ENCODE data around the gene AOC2.
A peak's percentile ranks its signal among the peaks of the same experiment; 100 is the strongest.
"Not testable (repeated sequence)": the region's sequence is repeated elsewhere in the genome, so short reads cannot be mapped to it uniquely, and the experiment has no call there.

Gene AOC2

GRCh38 chr17:42832934-42833766 is 11.2 kb upstream of the AOC2 start, which contains the start of gene PSME3:
Gene PSME3, plus strand, starts transcription at chr17:42833397. Its CDS starts 235 bp downstream, at chr17:42833632.
- peak; percentile 89 for DNase-seq

DNA sequence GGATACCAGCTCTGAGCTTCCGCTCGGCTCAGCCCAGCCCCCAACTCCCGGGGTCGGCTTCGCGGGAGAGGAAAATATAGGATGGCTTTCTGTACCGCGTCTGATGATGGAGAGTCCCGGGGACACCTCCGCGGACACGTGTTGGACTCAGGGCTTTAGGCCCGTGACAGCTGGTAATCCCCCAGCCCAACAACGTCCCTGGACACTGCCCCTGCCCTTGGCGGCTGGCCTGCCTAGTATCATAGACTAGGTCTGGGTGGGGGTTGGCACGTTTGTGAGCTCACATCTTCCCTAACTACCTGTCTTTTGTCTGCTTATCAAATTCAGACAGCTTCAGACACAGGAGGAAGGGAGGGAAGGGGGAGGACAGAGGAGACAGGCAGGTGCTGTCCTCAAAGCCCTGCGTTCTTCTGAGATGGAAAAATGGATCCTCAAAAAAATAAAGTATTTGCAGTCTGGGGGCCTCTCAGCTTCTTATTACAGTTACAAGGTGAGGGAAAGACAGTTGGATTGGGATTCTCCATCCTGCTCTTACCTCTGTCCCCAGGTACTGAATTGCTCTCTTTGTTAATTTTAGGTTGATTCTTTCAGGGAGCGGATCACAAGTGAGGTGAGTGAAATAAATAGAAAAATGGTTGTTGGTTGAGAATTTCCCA is 10.5 kb upstream of the AOC2 start:
- DNase-seq = no peak

DNA sequence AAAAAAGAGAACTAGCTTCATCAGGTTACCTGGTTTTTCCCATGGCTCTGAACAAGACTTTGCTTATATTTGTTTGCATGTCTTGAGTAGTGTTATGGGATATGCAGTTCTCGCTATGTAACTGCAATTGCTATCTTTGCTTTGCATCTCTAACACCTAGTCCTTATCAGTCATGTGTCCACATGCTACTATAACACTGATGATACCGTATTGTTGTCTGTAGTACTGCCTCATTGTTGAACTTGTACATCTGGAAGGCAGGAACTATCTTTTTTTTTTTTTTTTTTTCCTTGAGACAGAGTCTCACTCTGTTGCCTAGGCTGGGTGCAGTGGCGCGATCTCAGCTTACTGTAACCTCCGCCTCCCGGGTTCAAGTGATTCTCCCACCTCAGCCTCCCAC is 8.6 kb upstream of the AOC2 start:
- no peak for DNase-seq

- no peak for DNase-seq
Observed at GRCh38 chr17:42841975-42842685, 2.2 kb upstream of the AOC2 start.

- peak; percentile 60 for DNase-seq
Observed at GRCh38 chr17:42843358-42843934, 934 bp upstream of the AOC2 start.

DNA sequence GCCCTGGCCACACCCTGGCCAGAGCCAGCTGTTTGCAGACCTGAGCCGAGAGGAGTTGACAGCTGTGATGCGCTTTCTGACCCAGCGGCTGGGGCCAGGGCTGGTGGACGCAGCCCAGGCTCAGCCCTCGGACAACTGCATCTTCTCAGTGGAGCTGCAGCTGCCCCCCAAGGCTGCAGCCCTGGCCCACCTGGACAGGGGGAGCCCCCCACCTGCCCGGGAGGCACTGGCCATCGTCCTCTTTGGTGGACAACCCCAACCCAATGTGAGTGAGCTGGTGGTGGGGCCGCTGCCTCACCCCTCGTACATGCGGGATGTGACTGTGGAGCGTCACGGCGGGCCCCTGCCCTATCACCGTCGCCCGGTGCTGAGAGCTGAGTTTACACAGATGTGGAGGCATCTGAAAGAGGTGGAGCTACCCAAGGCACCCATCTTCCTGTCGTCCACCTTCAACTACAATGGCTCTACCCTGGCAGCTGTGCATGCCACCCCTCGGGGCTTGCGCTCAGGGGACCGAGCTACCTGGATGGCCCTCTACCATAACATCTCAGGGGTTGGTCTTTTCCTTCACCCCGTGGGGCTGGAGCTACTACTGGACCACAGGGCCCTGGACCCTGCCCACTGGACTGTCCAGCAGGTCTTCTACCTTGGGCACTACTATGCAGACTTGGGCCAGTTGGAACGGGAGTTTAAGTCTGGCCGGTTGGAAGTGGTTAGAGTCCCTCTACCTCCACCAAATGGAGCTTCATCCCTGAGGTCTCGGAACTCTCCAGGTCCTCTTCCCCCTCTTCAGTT is 578 bp downstream of the AOC2 start:
- no peak for DNase-seq

DNA sequence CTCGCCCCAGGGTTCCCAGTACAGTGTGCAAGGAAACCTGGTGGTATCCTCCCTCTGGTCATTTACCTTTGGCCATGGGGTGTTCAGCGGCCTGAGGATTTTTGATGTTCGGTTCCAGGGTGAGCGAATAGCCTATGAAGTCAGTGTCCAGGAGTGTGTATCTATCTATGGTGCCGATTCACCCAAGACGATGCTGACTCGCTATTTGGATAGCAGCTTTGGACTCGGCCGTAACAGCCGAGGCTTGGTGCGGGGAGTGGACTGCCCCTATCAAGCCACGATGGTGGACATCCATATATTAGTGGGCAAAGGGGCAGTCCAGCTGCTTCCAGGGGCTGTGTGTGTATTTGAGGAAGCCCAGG is 1.2 kb downstream of the AOC2 start:
- DNase-seq = no peak

GRCh38 chr17:42845918-42846593 is 1.7 kb downstream of the AOC2 start:
- no peak for DNase-seq

DNA sequence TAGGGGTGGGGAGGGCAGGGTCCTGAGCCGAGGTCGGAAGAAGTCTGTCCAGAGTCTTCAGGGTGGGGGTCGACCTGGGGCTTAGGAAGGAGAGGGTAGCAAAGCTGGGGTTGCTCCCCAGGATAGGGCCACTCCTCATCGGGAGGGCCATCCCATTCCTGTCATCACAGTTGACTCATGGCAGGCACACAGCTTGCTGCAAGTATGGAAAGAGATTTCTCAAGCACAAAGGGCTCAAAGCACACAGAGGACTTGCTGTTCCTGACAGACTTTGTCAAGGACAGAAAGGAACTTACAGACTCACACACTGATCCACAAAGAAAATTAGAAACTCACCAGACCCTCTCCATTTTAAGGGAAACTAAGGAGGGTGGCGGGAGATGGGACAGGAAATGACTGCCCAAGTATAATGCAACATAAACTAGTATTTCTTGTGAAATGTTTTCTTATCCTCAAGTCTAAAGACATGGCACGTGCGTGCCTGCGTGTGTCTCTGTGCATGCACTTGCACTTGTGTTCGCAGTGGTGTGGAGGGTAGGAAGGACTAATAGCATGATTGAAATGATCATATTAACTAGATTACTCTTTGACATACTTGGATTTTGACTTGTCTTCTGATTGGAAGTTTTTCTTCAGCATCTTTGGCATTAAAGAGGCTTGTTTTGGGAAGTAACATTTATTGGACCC is 2.4 kb downstream of the AOC2 start:
- no peak for DNase-seq

DNA sequence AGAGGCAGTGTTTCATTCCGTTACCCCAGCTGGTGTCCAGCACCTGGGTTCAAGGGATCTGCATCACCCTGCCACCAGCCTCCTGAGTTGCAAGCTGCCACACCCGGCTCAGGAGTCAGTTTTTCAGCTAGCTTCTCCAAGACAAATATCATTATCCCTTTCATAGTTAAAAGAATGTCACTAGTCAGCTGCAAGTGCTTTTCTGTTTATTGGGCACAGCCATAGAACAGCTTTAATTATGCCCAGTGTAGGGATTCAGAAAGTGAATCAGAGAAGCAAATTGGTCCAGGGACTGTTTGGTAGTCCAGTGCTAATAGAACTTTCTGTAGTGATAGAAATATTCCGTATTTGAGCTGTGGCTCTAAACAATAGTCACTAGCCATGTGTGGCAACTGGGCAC is 3.7 kb downstream of the AOC2 start:
- no peak for DNase-seq

DNA sequence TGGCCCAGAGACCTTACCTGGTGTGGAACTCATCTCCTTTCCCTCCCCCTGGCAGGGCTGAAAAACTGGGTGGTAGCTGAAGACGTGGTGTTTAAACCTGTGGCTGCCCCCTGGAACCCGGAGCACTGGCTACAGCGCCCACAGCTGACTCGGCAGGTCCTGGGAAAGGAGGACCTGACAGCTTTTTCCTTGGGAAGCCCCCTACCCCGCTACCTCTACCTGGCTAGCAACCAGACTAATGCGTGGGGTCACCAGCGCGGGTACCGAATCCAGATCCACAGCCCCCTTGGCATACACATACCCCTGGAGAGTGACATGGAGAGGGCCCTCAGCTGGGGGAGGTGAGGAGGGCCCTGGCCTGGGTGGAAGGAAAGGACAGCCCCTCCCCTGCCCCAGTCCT is 4.7 kb downstream of the AOC2 start:
- DNase-seq = no peak

- no peak for DNase-seq
Observed at GRCh38 chr17:42849451-42850181, 5.2 kb downstream of the AOC2 start.

DNA sequence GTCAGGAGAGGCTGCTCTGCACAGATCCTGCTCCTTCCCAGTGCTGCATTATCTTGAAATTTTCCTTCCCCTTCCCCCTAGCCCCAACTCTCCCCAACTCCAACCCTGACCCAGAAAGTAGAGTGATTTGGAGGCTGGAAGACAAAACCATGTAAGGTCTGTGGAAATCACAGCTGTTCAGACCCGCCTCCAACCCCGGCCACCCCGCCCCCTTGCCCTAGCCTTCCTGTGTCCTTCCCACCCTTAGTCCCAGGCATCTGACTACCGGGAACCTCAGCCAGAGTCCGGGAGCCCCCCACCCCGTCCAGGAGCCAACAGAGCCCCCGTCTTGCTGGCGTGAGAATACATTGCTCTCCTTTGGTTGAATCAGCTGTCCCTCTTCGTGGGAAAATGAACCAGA is 6.6 kb downstream of the AOC2 start, which contains the start of gene AOC3:
Gene AOC3, plus strand, starts transcription at position 246 of the 400 bp plus-strand sequence. Its CDS starts 145 bp downstream, at position 391.
- DNase-seq = no peak

GRCh38 chr17:42851371-42852240 is 7.2 kb downstream of the AOC2 start:
- DNase-seq = not testable (repeated sequence)

DNA sequence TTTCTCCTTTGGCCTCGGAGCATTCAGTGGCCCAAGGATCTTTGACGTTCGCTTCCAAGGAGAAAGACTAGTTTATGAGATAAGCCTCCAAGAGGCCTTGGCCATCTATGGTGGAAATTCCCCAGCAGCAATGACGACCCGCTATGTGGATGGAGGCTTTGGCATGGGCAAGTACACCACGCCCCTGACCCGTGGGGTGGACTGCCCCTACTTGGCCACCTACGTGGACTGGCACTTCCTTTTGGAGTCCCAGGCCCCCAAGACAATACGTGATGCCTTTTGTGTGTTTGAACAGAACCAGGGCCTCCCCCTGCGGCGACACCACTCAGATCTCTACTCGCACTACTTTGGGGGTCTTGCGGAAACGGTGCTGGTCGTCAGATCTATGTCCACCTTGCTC is 8.0 kb downstream of the AOC2 start:
- no peak for DNase-seq

GRCh38 chr17:42853004-42853403 is 8.6 kb downstream of the AOC2 start:
- DNase-seq = no peak

- no peak for DNase-seq
Observed at GRCh38 chr17:42853597-42853967, 9.2 kb downstream of the AOC2 start.

DNA sequence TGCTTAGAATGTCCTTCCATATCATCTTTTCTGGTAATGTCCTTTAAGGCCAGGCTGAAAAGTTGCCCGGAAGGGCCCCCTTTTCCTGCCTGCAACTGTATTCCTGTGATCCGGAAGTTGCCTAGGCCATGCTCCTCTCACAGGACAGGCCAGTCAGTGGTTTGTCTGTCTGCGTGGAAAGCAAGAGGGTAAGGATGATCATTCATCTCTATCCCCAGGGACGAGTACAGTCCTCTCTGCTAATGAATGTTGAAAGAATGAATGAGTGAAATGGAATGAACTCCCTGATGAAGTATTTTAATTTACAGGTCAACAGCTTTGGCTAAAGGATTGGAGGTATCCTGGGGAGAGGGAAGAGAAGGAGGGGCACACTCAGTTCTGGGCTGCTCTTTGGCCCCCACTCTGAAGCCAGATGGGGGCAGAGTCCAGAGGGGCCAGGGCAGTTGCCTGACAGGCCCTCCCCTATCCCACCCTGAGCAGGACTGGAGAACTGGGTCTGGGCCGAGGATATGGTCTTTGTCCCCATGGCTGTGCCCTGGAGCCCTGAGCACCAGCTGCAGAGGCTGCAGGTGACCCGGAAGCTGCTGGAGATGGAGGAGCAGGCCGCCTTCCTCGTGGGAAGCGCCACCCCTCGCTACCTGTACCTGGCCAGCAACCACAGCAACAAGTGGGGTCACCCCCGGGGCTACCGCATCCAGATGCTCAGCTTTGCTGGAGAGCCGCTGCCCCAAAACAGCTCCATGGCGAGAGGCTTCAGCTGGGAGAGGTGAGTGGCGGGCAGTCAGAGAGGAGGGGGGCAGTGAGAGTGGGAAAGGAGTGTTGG is 9.8 kb downstream of the AOC2 start:
- DNase-seq = no peak
